B cell (primary cell): Measurements from ENCODE around the gene AGBL3. TPM values are rescaled to one million over a fixed set of nuclear protein-coding genes. Genes with fewer than 3 reads are reported as not detected.

Source experiments
- ATAC-seq: fragments of 200-7000 bp; cut with Tn5 transposase; one replicate; pipeline ENCODE4 v1.10.0; 2021; ENCODE audit warnings: low read depth, mild to moderate bottlenecking, moderate number of reproducible peaks, moderate library complexity
- CTCF ChIA-PET: fragments of 350-600 bp; sonication (Branson Sonifier 250); formaldehyde crosslinking; loops from one replicate; lab custom pipeline; 2021; ENCODE audit warnings: antibody characterized with exemption, inconsistent platforms; lab: Charles Lee
- POLR2A ChIA-PET: fragments of 350-600 bp; sonication (Branson Sonifier 250); formaldehyde crosslinking; loops from one replicate; lab custom pipeline; 2021; ENCODE audit warnings: antibody characterized with exemption; lab: Charles Lee
- DNase-seq: peaks from one replicate; pipeline ENCODE4 v3.0.0; 2013
- H2AFZ ChIP-seq: 2 replicates; pipeline ENCODE4 v1.6.1; 2012; ENCODE audit warnings: mild to moderate bottlenecking, low read depth, low read length; ENCODE audit not compliant: insufficient read depth, poor library complexity, severe bottlenecking
- H3K27ac ChIP-seq, 2 donors: 1 replicate in 1 of 2; 2 replicates in 1 of 2; pipeline ENCODE4 v1.5.1; 2012 to 2013; ENCODE audit warnings: low read length in 2 of 2, mild to moderate bottlenecking in 2 of 2, moderate library complexity in 1 of 2
- H3K27me3 ChIP-seq, 4 experiments: fragments of 200-600 bp in 1 of 4; sonication (generic) in 1 of 4; replicated peaks in 1 of 4; 1 replicate in 2 of 4; 2 replicates in 2 of 4; pipeline versions ENCODE4 v1.6.1 to v1.7.0; 2013 to 2016; ENCODE audit warnings: low read length in 3 of 4, mild to moderate bottlenecking in 2 of 4, mixed read lengths in 1 of 4, moderate library complexity in 1 of 4; ENCODE audit not compliant: insufficient read depth in 4 of 4, control insufficient read depth in 3 of 4; ENCODE audit errors: control extremely low read depth in 1 of 4
- H3K36me3 ChIP-seq, 2 experiments: replicated peaks in 1 of 2; 1 replicate in 1 of 2; 2 replicates in 1 of 2; pipeline versions ENCODE4 v1.6.1 to v1.7.1; 2013; ENCODE audit warnings: low read length in 1 of 2; ENCODE audit not compliant: insufficient read depth in 2 of 2, control insufficient read depth in 1 of 2; ENCODE audit errors: control extremely low read depth in 1 of 2, extremely low read depth in 1 of 2
- H3K4me1 ChIP-seq, 2 donors: fragments of 200-600 bp in 1 of 2; sonication (generic) in 1 of 2; 1 replicate in 1 of 2; 2 replicates in 1 of 2; pipeline versions ENCODE4 v1.5.1 to v1.6.1; 2013 to 2017; ENCODE audit warnings: low read length in 2 of 2; ENCODE audit not compliant: control insufficient read depth in 2 of 2, insufficient read depth in 2 of 2
- H3K4me2 ChIP-seq: replicated peaks from 2 replicates; pipeline ENCODE3; 2012; ENCODE audit warnings: mild to moderate bottlenecking, low read depth, low read length; ENCODE audit not compliant: poor library complexity, severe bottlenecking
- H3K4me3 ChIP-seq, 5 experiments: fragments of 200-600 bp in 1 of 5; sonication (generic) in 1 of 5; 1 replicate in 3 of 5; 2 replicates in 2 of 5; pipeline versions ENCODE4 v1.5.1 to v1.7.0; 2011 to 2016; ENCODE audit warnings: low read length in 4 of 5, mild to moderate bottlenecking in 4 of 5, low read depth in 2 of 5, control low read depth in 1 of 5, moderate library complexity in 1 of 5; ENCODE audit not compliant: insufficient read depth in 1 of 5; ENCODE audit errors: control extremely low read depth in 1 of 5, extremely low read depth in 1 of 5
- H3K79me2 ChIP-seq: fragments of 200-600 bp; sonication (generic); one replicate; pipeline ENCODE4 v1.6.0; 2016; ENCODE audit warnings: low read length; ENCODE audit not compliant: control insufficient read depth, insufficient read depth
- H3K9ac ChIP-seq: fragments of 200-600 bp; sonication (generic); 2 replicates; pipeline ENCODE4 v1.6.1; 2017; ENCODE audit warnings: mild to moderate bottlenecking, low read length, moderate library complexity
- H3K9me3 ChIP-seq, 3 donors: one replicate each; pipeline versions ENCODE4 v1.6.1 to v1.7.1; 2013; ENCODE audit warnings: low read length in 2 of 3; ENCODE audit not compliant: control insufficient read depth in 2 of 3, insufficient read depth in 1 of 3; ENCODE audit errors: control extremely low read depth in 1 of 3
- H4K20me1 ChIP-seq: 2 replicates; pipeline ENCODE4 v1.6.0; 2012; ENCODE audit warnings: mild to moderate bottlenecking, low read length; ENCODE audit not compliant: insufficient read depth, control insufficient read depth, poor library complexity, severe bottlenecking
- H3K27ac Mint-ChIP-seq: one replicate; pipeline ENCODE4 v1.8.0; 2021; ENCODE audit warnings: mixed read lengths
- H3K27me3 Mint-ChIP-seq: one replicate; pipeline ENCODE4 v1.8.0; 2021; ENCODE audit warnings: mixed read lengths
- H3K4me1 Mint-ChIP-seq: one replicate; pipeline ENCODE4 v1.8.0; 2021; ENCODE audit warnings: mixed read lengths
- H3K4me3 Mint-ChIP-seq: one replicate; pipeline ENCODE4 v1.8.0; 2021; ENCODE audit warnings: mixed read lengths
- H3K9me3 Mint-ChIP-seq: one replicate; pipeline ENCODE4 v1.8.0; 2022; ENCODE audit warnings: mixed read lengths; ENCODE audit not compliant: insufficient read depth
- EZH2 ChIP-seq: IDR thresholded peaks from 2 replicates; pipeline ENCODE4 v1.6.1; 2012; ENCODE audit warnings: borderline replicate concordance, low read depth, mild to moderate bottlenecking, moderate library complexity, low read length; ENCODE audit not compliant: insufficient read depth, poor library complexity, severe bottlenecking
- WGBS: methylation state at CpG from one replicate; pipeline ENCODE4 v1.1.5; 2013; ENCODE audit warnings: missing lambda C conversion rate; ENCODE audit not compliant: insufficient coverage; 5-methylcytosine and 5-hydroxymethylcytosine counted together
- intact Hi-C: fragments of 100-400 bp; cut with micrococcal nuclease; formaldehyde crosslinking; loops from one replicate; pipeline ENCODE4 v1.10.0; 2022
- polyA plus RNA-seq: library from polyadenylated mRNA; depleted of rRNA; stranded (reverse); fragments of >200 nt; gene quantifications from 2 replicates; pipeline ENCODE4 v1.2.3, GENCODE V29; 2012
- total RNA-seq, 2 donors: library from RNA; stranded (reverse); fragments of 120-200 nt in 1 of 2; gene quantifications; 1 replicate in 1 of 2; 2 replicates in 1 of 2; pipeline versions ENCODE4 v1.2.3 to v1.2.4, GENCODE V29; 2013 to 2022
- TF ChIP-seq, protein P1 (sequence below): fragments of 200-600 bp; IDR thresholded peaks from one replicate; pipeline ENCODE4 v1.8.0; 2022; ENCODE audit warnings: antibody characterized with exemption, mild to moderate bottlenecking

The AGBL3 gene
- total and polyA plus RNA-seq, 2 donors (not counting 1 experiment from before 2014, with no cell fraction given), result 0.51 to 10.9 TPM

DNA sequence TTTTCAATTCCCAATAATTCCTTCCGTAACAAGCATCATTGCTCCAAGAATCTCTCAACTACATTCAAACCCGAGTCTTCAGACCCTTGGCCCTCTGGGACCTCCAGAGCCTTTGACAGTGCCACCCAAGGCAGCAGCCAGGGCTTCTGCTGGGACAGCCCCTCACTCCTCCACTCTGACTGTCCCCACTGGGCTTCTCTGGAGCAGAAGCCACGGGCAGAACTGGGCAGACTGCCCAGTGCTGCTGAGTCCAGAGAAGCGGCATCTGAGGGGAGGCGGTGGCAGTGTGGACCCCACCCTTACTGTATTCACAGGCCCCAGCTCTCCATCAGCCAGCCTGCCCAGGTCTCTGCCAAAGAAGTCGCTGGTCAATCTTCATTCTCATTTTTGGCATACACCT is 175.4 kb downstream of the AGBL3 start:
- peak overlapping the region; percentile 78 for H3K4me3 Mint-ChIP-seq
- no peaks in the 10 kb centered on the region for H3K27me3 ChIP-seq
- DNase-seq (no peak), ATAC-seq (no peak)
- WGBS, result 85% methylated on average over 6 of the region's 6 CpGs
- peaks cover 26% of the 10 kb centered on the region for H4K20me1 ChIP-seq
- peaks cover 58% of the 10 kb centered on the region for H3K4me1 Mint-ChIP-seq
- peak overlapping the region; percentile 92 for H3K27ac Mint-ChIP-seq
- H3K79me2 ChIP-seq, result peaks cover 52% of the 10 kb centered on the region
- H3K36me3 ChIP-seq, result peaks cover 0 to 44% of the 10 kb centered on the region in 2 experiments
- TF ChIP-seq EZH2, result no peak
- TF ChIP-seq, protein P1, sequence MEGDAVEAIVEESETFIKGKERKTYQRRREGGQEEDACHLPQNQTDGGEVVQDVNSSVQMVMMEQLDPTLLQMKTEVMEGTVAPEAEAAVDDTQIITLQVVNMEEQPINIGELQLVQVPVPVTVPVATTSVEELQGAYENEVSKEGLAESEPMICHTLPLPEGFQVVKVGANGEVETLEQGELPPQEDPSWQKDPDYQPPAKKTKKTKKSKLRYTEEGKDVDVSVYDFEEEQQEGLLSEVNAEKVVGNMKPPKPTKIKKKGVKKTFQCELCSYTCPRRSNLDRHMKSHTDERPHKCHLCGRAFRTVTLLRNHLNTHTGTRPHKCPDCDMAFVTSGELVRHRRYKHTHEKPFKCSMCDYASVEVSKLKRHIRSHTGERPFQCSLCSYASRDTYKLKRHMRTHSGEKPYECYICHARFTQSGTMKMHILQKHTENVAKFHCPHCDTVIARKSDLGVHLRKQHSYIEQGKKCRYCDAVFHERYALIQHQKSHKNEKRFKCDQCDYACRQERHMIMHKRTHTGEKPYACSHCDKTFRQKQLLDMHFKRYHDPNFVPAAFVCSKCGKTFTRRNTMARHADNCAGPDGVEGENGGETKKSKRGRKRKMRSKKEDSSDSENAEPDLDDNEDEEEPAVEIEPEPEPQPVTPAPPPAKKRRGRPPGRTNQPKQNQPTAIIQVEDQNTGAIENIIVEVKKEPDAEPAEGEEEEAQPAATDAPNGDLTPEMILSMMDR, result no peak
- H2AFZ ChIP-seq, result no peak overlapping the region
- intact Hi-C loops, result loop anchor here (1.0 kb wide), 2 partner anchors 9 to 13 kb away; partner anchors contain the start of genes CYREN and TMEM140
- H3K27ac ChIP-seq, result peak overlapping the region in 1 of 2 donors; percentile 59
- H3K4me3 ChIP-seq, result no peak overlapping the region
- no peak overlapping the region for H3K4me2 ChIP-seq
- H3K4me1 ChIP-seq, result peaks cover 26 to 32% of the 10 kb centered on the region in 2 donors
- no peak overlapping the region for H3K9ac ChIP-seq
- ChIA-PET POLR2A (interaction anchor here (0.9 to 2.9 kb wide), 4 partner anchors 8 to 394 kb away, joined by 4 to 22 read pairs (median 10); partner anchors contain the start of genes CYREN and TMEM140), CTCF (interaction anchor here (0.8 to 4.9 kb wide), 5 partner anchors 9 to 529 kb away, joined by 3 to 47 read pairs (median 29); partner anchors contain the start of genes AGBL3, CYREN and TMEM140)
- peaks cover 0 to 12% (median 2%) of the 10 kb centered on the region in 3 donors for H3K9me3 ChIP-seq
- H3K27me3 Mint-ChIP-seq, result no peaks in the 10 kb centered on the region
- peaks cover 2% of the 10 kb centered on the region for H3K9me3 Mint-ChIP-seq

DNA sequence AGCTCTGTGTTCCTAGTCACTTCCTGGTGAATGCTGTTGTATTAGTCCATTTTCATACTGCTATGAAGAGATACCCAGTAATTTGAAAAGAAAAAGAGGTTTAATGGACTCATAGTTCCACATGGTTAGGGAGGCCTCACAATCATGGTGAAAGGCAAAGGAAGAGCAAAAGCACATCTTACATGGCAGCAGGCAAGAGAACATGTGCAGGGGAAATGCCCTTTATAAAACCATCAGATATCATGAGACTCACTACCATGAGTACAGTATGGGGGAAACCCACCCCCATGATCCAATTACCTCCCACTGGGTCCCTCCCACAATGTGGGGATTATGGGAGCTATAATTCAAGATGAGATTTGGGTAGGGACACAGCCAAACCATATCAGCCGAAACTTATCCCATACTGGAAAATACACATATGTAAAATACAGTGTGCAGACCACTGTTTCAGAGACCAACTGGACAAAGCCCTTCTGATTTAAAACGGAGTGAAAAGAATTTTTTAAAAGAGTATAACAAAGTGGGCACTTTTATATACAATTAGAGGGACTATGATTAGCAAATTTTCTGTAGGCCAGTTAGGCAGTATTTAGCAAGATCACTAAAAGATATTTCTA is 176.2 kb downstream of the AGBL3 start:
- Histone ChIP-seq H3K9ac (no peak overlapping the region), H3K79me2 (peaks cover 44% of the 10 kb centered on the region), H3K27me3 (no peaks in the 10 kb centered on the region), H3K36me3 (peaks cover 0 to 48% of the 10 kb centered on the region in 2 experiments), H3K27ac (peak overlapping the region in 1 of 2 donors; percentile 59), H3K4me1 (peaks cover 26 to 35% of the 10 kb centered on the region in 2 donors), H4K20me1 (peaks cover 18% of the 10 kb centered on the region), H2AFZ (no peak overlapping the region), H3K4me3 (no peak overlapping the region), H3K9me3 (peaks cover 0 to 8% (median 0%) of the 10 kb centered on the region in 3 donors), H3K4me2 (no peak overlapping the region)
- Mint-ChIP-seq H3K27me3 (no peaks in the 10 kb centered on the region), H3K4me1 (peaks cover 62% of the 10 kb centered on the region), H3K9me3 (peaks cover 2% of the 10 kb centered on the region), H3K4me3 (no peak overlapping the region), H3K27ac (peak overlapping the region; percentile 26)
- POLR2A ChIA-PET, result interaction anchor here (0.9 to 2.9 kb wide), 3 partner anchors 11 to 395 kb away, joined by 4 to 13 read pairs (median 7); partner anchors contain the start of gene TMEM140
- ATAC-seq (no peak), DNase-seq (no peak)
- no peak for TF ChIP-seq EZH2
- TF ChIP-seq, protein P1, result no peak
- intact Hi-C loops, result no loop called here
- CTCF ChIA-PET, result interaction anchor here (1.4 to 4.3 kb wide), 4 partner anchors 8 to 176 kb away, joined by 4 to 47 read pairs (median 16); partner anchors contain the start of genes AGBL3, CYREN and TMEM140
- 100% methylated on average over 1 of the region's 2 CpGs for WGBS
